ENCODE results near the gene CST1. TPM values are rescaled to one million over a fixed set of nuclear protein-coding genes. Genes with fewer than 3 reads are reported as not detected.
"Not testable (repeated sequence)": the region's sequence is repeated elsewhere in the genome, so short reads cannot be mapped to it uniquely, and the experiment has no call there.

The CST1 gene
- total and polyA plus RNA-seq, 4 donors = not detected

- H3K4me3 ChIP-seq = no peak overlapping the region
- H3K9ac ChIP-seq (ENCODE audit: insufficient read depth in 1 of 2, low read length in 2 of 2) = no peak overlapping the region
- no peak for DNase-seq
- no peak for ATAC-seq (ENCODE audit: insufficient read depth, low FRiP score)
- no peaks in the 10 kb centered on the region for H3K27me3 ChIP-seq (ENCODE audit: control insufficient read depth in 3 of 3, insufficient read depth in 3 of 3, low read length in 2 of 3)
- H3K27ac ChIP-seq (ENCODE audit: low read depth in 1 of 2, low read length in 1 of 2) = no peak overlapping the region
- WGBS, 2 donors = 25 to 57% methylated on average over 1 of the region's 1 CpG
- no peak for TF ChIP-seq CTCF (IDR thresholded peaks at IDR 0.05; ENCODE audit: control extremely low read depth, extremely low read depth)
- no peaks in the 10 kb centered on the region for H3K36me3 ChIP-seq (ENCODE audit: control insufficient read depth in 4 of 4, insufficient read depth in 4 of 4, low read length in 4 of 4)
- H3K4me1 ChIP-seq (ENCODE audit: control insufficient read depth in 5 of 5, insufficient read depth in 5 of 5, low read length in 5 of 5) = peaks cover 0 to 2% (median 0%) of the 10 kb centered on the region in 5 donors
- H3K9me3 ChIP-seq (ENCODE audit: control insufficient read depth in 4 of 4, insufficient read depth in 3 of 4, low read length in 3 of 4) = peaks cover 0 to 4% (median 0%) of the 10 kb centered on the region in 4 donors
These were observed 28.8 kb downstream of the CST1 start for GRCh38 chr20:23721962-23722361.

GRCh38 chr20:23719351-23719750, 31.4 kb downstream of the CST1 start:
- not testable (repeated sequence) for H3K9ac ChIP-seq (ENCODE audit: insufficient read depth in 1 of 2, low read length in 2 of 2); H3K27ac ChIP-seq (ENCODE audit: low read depth in 1 of 2, low read length in 1 of 2); H3K27me3 ChIP-seq (ENCODE audit: control insufficient read depth in 3 of 3, insufficient read depth in 3 of 3, low read length in 2 of 3); ATAC-seq (ENCODE audit: insufficient read depth, low FRiP score); H3K36me3 ChIP-seq (ENCODE audit: control insufficient read depth in 4 of 4, insufficient read depth in 4 of 4, low read length in 4 of 4); DNase-seq; H3K4me3 ChIP-seq; H3K9me3 ChIP-seq (ENCODE audit: control insufficient read depth in 4 of 4, insufficient read depth in 3 of 4, low read length in 3 of 4); H3K4me1 ChIP-seq (ENCODE audit: control insufficient read depth in 5 of 5, insufficient read depth in 5 of 5, low read length in 5 of 5)
- WGBS, 2 donors = 73 to 81% methylated on average over 9 of the region's 9 CpGs

GRCh38 chr20:23711778-23712177, 39.0 kb downstream of the CST1 start:
- not testable (repeated sequence) for H3K9ac ChIP-seq (ENCODE audit: insufficient read depth in 1 of 2, low read length in 2 of 2); DNase-seq; H3K4me1 ChIP-seq (ENCODE audit: control insufficient read depth in 5 of 5, insufficient read depth in 5 of 5, low read length in 5 of 5); H3K27me3 ChIP-seq (ENCODE audit: control insufficient read depth in 3 of 3, insufficient read depth in 3 of 3, low read length in 2 of 3); H3K9me3 ChIP-seq (ENCODE audit: control insufficient read depth in 4 of 4, insufficient read depth in 3 of 4, low read length in 3 of 4); ATAC-seq (ENCODE audit: insufficient read depth, low FRiP score); H3K27ac ChIP-seq (ENCODE audit: low read depth in 1 of 2, low read length in 1 of 2); H3K36me3 ChIP-seq (ENCODE audit: control insufficient read depth in 4 of 4, insufficient read depth in 4 of 4, low read length in 4 of 4); H3K4me3 ChIP-seq

GRCh38 chr20:23710771-23711170, 40.0 kb downstream of the CST1 start:
- WGBS, 2 donors = 93 to 94% methylated on average over 4 of the region's 4 CpGs
- no peak for ATAC-seq (ENCODE audit: insufficient read depth, low FRiP score)

More at GRCh38 chr20:23710771-23711170, 40.0 kb downstream of the CST1 start:
- H3K4me1 ChIP-seq (ENCODE audit: control insufficient read depth in 5 of 5, insufficient read depth in 5 of 5, low read length in 5 of 5) = no peaks in the 10 kb centered on the region
- H3K27ac ChIP-seq (ENCODE audit: low read depth in 1 of 2, low read length in 1 of 2) = no peak overlapping the region
- H3K27me3 ChIP-seq (ENCODE audit: control insufficient read depth in 3 of 3, insufficient read depth in 3 of 3, low read length in 2 of 3) = no peaks in the 10 kb centered on the region
- no peak overlapping the region for H3K9ac ChIP-seq (ENCODE audit: insufficient read depth in 1 of 2, low read length in 2 of 2)
- H3K9me3 ChIP-seq (ENCODE audit: control insufficient read depth in 4 of 4, insufficient read depth in 3 of 4, low read length in 3 of 4) = no peaks in the 10 kb centered on the region
- no peak for TF ChIP-seq CTCF (IDR thresholded peaks at IDR 0.05; ENCODE audit: control extremely low read depth, extremely low read depth)
- H3K36me3 ChIP-seq (ENCODE audit: control insufficient read depth in 4 of 4, insufficient read depth in 4 of 4, low read length in 4 of 4) = no peaks in the 10 kb centered on the region
- no peak overlapping the region for H3K4me3 ChIP-seq
- no peak for DNase-seq

Data from lung (tissue), 12 donors.